Astrocyte (in vitro differentiated cells and primary cell): ENCODE results near the gene TEX22.

Source experiments
- EZH2 ChIP-seq: IDR thresholded peaks from 2 replicates; pipeline ENCODE4 v1.6.1; 2012; ENCODE audit warnings: mild to moderate bottlenecking, low read length, inconsistent platforms; ENCODE audit not compliant: insufficient read depth
- TF ChIP-seq, protein P1 (sequence below): IDR thresholded peaks from 2 replicates; pipeline ENCODE4 v1.5.1; 2011; ENCODE audit warnings: low read depth, mild to moderate bottlenecking, inconsistent platforms, low read length, moderate library complexity; ENCODE audit not compliant: insufficient read depth

DNA sequence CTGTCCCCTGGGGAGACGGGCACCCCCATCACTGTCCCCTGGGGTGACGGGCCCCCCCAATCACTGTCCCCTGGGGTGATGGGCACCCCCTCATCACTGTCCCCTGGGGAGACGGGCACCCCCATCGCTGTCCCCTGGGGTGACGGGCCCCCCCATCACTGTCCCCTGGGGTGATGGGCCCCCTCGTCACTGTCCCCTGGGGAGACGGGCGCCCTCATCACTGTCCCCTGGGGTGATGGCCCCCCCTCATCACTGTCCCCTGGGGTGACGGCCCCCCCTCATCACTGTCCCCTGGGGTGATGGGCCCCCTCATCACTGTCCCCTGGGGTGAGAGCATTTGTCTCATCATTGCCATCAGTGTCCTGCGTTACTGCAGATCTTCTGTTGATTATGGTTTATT is 45.2 kb upstream of the TEX22 start:
- TF ChIP-seq, protein P1, sequence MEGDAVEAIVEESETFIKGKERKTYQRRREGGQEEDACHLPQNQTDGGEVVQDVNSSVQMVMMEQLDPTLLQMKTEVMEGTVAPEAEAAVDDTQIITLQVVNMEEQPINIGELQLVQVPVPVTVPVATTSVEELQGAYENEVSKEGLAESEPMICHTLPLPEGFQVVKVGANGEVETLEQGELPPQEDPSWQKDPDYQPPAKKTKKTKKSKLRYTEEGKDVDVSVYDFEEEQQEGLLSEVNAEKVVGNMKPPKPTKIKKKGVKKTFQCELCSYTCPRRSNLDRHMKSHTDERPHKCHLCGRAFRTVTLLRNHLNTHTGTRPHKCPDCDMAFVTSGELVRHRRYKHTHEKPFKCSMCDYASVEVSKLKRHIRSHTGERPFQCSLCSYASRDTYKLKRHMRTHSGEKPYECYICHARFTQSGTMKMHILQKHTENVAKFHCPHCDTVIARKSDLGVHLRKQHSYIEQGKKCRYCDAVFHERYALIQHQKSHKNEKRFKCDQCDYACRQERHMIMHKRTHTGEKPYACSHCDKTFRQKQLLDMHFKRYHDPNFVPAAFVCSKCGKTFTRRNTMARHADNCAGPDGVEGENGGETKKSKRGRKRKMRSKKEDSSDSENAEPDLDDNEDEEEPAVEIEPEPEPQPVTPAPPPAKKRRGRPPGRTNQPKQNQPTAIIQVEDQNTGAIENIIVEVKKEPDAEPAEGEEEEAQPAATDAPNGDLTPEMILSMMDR, result no peak
- TF ChIP-seq EZH2, result no peak
